Thyroid gland (tissue), 4 donors: ENCODE data around the gene MEN1. TPM values are rescaled to one million over a fixed set of nuclear protein-coding genes. Genes with fewer than 3 reads are reported as not detected.

Source experiments
- DNase-seq, 2 donors: peaks; one replicate each; pipeline ENCODE4 v3.0.0-alpha.2; 2019
- H3K27ac ChIP-seq, 3 donors: fragments of 200-600 bp; sonication (generic); 1 replicate in 2 of 3; 2 replicates in 1 of 3; pipeline ENCODE4 v1.5.1; 2016 to 2019; ENCODE audit warnings: mild to moderate bottlenecking in 1 of 3, moderate library complexity in 1 of 3
- H3K27me3 ChIP-seq: fragments of 200-600 bp; sonication (generic); one replicate; pipeline ENCODE4 v1.5.1; 2019
- H3K36me3 ChIP-seq, 2 donors: fragments of 200-600 bp; sonication (generic); one replicate each; pipeline ENCODE4 v1.5.1; 2016 to 2019
- H3K4me1 ChIP-seq, 2 donors: fragments of 200-600 bp; sonication (generic); one replicate each; pipeline ENCODE4 v1.5.1; 2017 to 2019
- H3K4me3 ChIP-seq, 3 donors: fragments of 200-600 bp; sonication (generic); replicated peaks in 1 of 3; 1 replicate in 2 of 3; 2 replicates in 1 of 3; pipeline ENCODE4 v1.5.1; 2016; ENCODE audit warnings: mild to moderate bottlenecking in 1 of 3
- H3K9me3 ChIP-seq: fragments of 200-600 bp; sonication (generic); one replicate; pipeline ENCODE4 v1.5.1; 2017
- CTCF ChIP-seq, 6 experiments: fragments of 200-600 bp in 3 of 6; fragments of 450-650 bp in 3 of 6; sonication (generic) in 3 of 6; IDR thresholded peaks; one replicate each; pipeline ENCODE4 v1.5.1; 2016 to 2019; ENCODE audit warnings: antibody characterized with exemption in 6 of 6, mild to moderate bottlenecking in 2 of 6, inconsistent platforms in 1 of 6, moderate library complexity in 1 of 6
- POLR2A ChIP-seq, 2 donors: fragments of 450-650 bp; IDR thresholded peaks; one replicate each; pipeline ENCODE4 v1.6.1; 2017; ENCODE audit warnings: antibody characterized with exemption in 2 of 2, mild to moderate bottlenecking in 2 of 2, moderate library complexity in 1 of 2
- WGBS, 2 donors: methylation state at CpG; one replicate each; pipeline ENCODE4 v1.1.5; 2017; 5-methylcytosine and 5-hydroxymethylcytosine counted together
- intact Hi-C: fragments of 100-400 bp; cut with DNase I; formaldehyde crosslinking; loops from one replicate; pipeline ENCODE4 v1.15.1; 2023
- total RNA-seq, 4 donors: library from RNA; depleted of rRNA; stranded (reverse); fragments of >200 nt; gene quantifications; one replicate each; pipeline ENCODE4 v1.2.3, GENCODE V29; 2016

Gene MEN1
- total RNA-seq, 4 donors from 2014 or later: 23.5 to 31.5 (median 25.1) TPM

GRCh38 chr11:64789331-64790204 lies 20.8 kb downstream of the MEN1 start:
- no peak overlapping the region for H3K4me3 ChIP-seq
- no peaks in the 10 kb centered on the region for H3K9me3 ChIP-seq
- no peak overlapping the region for H3K27ac ChIP-seq
- no peaks in the 10 kb centered on the region for H3K27me3 ChIP-seq
- no peak for DNase-seq
- intact Hi-C loops: loop anchor here (10.0 kb wide), 1 partner anchor 105 kb away; no protein-coding TSS in a partner anchor
- TF ChIP-seq CTCF (IDR thresholded peaks at IDR 0.05) (no peak), POLR2A (IDR thresholded peaks at IDR 0.05) (no peak)
- H3K4me1 ChIP-seq: no peaks in the 10 kb centered on the region
- H3K36me3 ChIP-seq: peaks cover 0 to 12% of the 10 kb centered on the region in 2 donors
- 94 to 96% methylated on average over 9 to 15 of the region's 15 CpGs for WGBS, 2 donors

- Histone ChIP-seq H3K9me3 (no peaks in the 10 kb centered on the region), H3K27ac (no peak overlapping the region), H3K36me3 (peaks cover 0 to 12% of the 10 kb centered on the region in 2 donors), H3K27me3 (no peaks in the 10 kb centered on the region), H3K4me3 (no peak overlapping the region), H3K4me1 (no peaks in the 10 kb centered on the region)
- intact Hi-C loops: loop anchor here (10.0 kb wide), 1 partner anchor 106 kb away; no protein-coding TSS in a partner anchor
- 87 to 91% methylated on average over 5 to 9 of the region's 9 CpGs for WGBS, 2 donors
- no peak for TF ChIP-seq CTCF (IDR thresholded peaks at IDR 0.05)
- TF ChIP-seq POLR2A (IDR thresholded peaks at IDR 0.05): no peak
- DNase-seq: no peak
Observed at GRCh38 chr11:64788321-64789215, 21.8 kb downstream of the MEN1 start.

- WGBS, 2 donors: 54 to 62% methylated on average over 13 to 15 of the region's 15 CpGs
- no peak overlapping the region for H3K4me3 ChIP-seq
- peak; percentile 48 to 54 for DNase-seq
- peak in 5 of 6 experiments; percentile 20 to 61 (median 36) for TF ChIP-seq CTCF (IDR thresholded peaks at IDR 0.05)
- TF ChIP-seq POLR2A (IDR thresholded peaks at IDR 0.05): no peak
- intact Hi-C loops: loop anchor here (10.0 kb wide), 1 partner anchor 107 kb away; no protein-coding TSS in a partner anchor
- H3K27ac ChIP-seq: no peak overlapping the region
- peaks cover 0 to 12% of the 10 kb centered on the region in 2 donors for H3K36me3 ChIP-seq
- no peaks in the 10 kb centered on the region for H3K27me3 ChIP-seq
- no peaks in the 10 kb centered on the region for H3K4me1 ChIP-seq
- H3K9me3 ChIP-seq: no peaks in the 10 kb centered on the region
Observed at GRCh38 chr11:64787526-64788320, 22.6 kb downstream of the MEN1 start.

- DNase-seq: no peak
- intact Hi-C loops: loop anchor here (10.0 kb wide), 1 partner anchor 108 kb away; no protein-coding TSS in a partner anchor
- Histone ChIP-seq H3K4me1 (no peaks in the 10 kb centered on the region), H3K36me3 (peaks cover 0 to 12% of the 10 kb centered on the region in 2 donors), H3K9me3 (no peaks in the 10 kb centered on the region), H3K27me3 (no peaks in the 10 kb centered on the region), H3K4me3 (no peak overlapping the region), H3K27ac (no peak overlapping the region)
- 87 to 97% methylated on average over 10 of the region's 10 CpGs for WGBS, 2 donors
- TF ChIP-seq POLR2A (IDR thresholded peaks at IDR 0.05) (no peak), CTCF (IDR thresholded peaks at IDR 0.05) (no peak)
Observed at GRCh38 chr11:64786308-64786707, 24.0 kb downstream of the MEN1 start.
